GM21381 (cell line): ENCODE data around the gene ITM2C.

ENCODE experiments used
- ATAC-seq: cut with Tn5 transposase; IDR thresholded peaks from one replicate; pipeline ENCODE4 v1.9.1; 2021; ENCODE audit warnings: mild to moderate bottlenecking, moderate library complexity; ENCODE audit not compliant: unreplicated experiment

The ITM2C gene

DNA sequence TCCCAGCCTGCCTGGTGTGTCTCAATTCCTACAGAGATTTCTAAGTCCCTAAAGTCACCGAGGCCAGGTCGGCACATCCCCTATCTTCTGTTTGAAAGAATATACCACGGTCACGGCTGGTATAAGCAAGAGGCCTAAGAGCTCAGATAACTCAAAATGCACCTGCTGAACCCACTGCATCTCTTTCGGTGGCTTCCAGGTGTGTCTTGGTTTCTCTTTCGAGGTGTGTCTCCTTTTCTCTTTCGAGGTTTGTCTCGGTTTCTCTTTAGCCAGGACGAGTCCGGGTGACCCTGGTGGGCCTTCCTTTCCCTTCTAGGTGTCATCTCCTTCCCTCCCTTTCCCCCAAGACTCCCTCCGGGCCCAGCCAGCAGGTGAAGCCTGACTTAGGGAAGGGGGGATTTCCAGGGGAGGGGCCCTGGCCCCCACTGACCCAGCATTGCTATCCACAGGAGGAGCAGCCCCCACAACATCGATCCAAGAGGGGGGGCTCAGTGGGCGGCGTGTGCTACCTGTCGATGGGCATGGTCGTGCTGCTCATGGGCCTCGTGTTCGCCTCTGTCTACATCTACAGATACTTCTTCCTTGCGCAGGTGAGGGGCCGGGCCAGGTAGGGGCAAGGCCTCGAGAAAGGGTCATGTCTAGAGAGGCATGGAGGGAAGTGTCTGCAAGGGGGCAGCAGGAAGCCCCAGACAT is 8.4 kb downstream of the ITM2C start:
- peak; percentile 53 for ATAC-seq

- ATAC-seq = peak; percentile 66
Observed at GRCh38 chr2:230873661-230874401, 9.1 kb downstream of the ITM2C start.

DNA sequence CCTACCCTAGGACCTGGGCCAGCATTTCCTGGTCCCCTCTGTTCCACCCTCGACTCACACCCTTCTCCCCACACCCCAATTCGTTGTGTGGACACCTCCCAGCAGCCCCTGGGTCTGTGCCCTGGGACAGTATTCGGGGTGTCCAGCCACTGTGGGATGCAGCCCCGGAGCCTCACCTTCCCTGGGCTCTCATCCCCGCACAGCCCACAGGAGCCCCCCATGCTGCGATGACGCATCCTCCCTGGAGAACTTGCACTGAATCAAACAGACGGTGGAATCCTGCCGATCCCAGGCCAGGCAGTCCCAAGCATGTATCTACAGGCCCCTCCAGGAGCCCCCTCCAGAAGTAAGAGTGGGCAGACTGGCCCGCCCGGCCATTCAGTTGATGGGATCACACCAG is 9.7 kb downstream of the ITM2C start:
- ATAC-seq = no peak

DNA sequence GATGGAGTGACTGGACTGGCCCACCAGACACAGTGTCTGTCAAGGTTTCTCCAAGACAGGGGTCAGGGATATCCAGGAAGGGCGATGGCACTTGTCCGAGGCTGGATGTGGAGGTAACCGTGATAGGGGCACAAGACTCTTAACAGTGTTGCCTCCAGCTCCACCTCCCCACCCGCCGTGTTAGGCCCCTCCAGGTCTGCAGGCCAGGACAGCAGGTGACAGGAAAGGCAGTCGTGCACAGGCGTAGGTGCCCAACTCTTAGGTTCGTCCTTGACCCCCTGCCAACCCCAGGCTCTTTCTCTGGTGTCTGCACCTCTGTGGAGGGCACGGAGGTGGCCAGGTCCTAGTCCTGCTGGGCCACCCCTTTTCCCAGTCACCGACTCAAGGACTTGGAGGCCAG is 10.1 kb downstream of the ITM2C start:
- ATAC-seq = no peak

GRCh38 chr2:230875347-230876315 is 10.9 kb downstream of the ITM2C start:
- no peak for ATAC-seq

- ATAC-seq = no peak
Observed at GRCh38 chr2:230877116-230877758, 12.5 kb downstream of the ITM2C start.

DNA sequence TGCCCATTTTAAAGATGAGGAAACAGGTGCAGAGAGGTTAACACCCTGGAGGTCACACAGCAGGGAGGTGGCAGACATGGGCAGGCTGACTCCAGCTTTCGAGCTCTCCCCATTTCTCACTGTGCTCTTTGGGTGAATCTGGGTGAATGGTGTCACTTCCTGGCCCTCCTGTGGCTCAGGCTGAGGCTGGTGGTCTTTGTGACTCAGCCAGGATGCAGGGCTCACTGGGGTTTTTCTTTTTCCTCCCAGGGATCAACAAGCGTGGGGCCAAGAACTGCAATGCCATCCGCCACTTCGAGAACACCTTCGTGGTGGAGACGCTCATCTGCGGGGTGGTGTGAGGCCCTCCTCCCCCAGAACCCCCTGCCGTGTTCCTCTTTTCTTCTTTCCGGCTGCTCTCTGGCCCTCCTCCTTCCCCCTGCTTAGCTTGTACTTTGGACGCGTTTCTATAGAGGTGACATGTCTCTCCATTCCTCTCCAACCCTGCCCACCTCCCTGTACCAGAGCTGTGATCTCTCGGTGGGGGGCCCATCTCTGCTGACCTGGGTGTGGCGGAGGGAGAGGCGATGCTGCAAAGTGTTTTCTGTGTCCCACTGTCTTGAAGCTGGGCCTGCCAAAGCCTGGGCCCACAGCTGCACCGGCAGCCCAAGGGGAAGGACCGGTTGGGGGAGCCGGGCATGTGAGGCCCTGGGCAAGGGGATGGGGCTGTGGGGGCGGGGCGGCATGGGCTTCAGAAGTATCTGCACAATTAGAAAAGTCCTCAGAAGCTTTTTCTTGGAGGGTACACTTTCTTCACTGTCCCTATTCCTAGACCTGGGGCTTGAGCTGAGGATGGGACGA is 13.2 kb downstream of the ITM2C start:
- ATAC-seq = no peak

DNA sequence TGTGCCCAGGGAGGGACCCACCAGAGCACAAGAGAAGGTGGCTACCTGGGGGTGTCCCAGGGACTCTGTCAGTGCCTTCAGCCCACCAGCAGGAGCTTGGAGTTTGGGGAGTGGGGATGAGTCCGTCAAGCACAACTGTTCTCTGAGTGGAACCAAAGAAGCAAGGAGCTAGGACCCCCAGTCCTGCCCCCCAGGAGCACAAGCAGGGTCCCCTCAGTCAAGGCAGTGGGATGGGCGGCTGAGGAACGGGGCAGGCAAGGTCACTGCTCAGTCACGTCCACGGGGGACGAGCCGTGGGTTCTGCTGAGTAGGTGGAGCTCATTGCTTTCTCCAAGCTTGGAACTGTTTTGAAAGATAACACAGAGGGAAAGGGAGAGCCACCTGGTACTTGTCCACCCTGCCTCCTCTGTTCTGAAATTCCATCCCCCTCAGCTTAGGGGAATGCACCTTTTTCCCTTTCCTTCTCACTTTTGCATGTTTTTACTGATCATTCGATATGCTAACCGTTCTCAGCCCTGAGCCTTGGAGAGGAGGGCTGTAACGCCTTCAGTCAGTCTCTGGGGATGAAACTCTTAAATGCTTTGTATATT is 14.0 kb downstream of the ITM2C start:
- ATAC-seq = no peak

DNA sequence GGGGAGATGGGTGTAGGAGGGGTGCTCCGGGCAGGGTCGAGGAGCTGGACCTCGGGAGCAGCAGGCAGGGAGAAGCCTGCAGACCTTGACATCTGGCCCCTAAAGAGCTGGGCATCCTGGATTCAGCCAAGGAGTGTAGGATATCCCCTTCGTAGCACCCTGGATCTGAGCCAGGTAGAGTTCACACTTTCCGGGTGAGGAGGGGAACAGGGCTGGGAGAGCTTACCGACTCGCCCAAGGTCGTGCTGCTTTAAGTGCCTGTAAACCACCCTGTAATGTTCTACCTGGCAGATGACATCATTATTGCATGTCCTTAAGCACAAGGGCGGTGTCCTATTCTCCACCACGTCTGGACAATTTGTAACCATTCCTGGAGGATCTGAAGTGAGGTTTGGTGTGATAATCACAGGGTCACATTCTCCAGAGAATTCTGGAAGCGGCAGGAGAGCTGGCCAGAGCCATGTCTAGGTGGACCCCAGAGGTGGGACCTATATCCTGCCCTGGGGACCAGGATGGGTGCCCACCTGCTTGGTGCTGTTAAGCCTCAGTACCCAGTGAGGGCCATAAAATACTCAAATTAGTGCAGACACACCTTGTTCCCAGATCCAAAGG is 14.6 kb downstream of the ITM2C start:
- ATAC-seq = no peak

DNA sequence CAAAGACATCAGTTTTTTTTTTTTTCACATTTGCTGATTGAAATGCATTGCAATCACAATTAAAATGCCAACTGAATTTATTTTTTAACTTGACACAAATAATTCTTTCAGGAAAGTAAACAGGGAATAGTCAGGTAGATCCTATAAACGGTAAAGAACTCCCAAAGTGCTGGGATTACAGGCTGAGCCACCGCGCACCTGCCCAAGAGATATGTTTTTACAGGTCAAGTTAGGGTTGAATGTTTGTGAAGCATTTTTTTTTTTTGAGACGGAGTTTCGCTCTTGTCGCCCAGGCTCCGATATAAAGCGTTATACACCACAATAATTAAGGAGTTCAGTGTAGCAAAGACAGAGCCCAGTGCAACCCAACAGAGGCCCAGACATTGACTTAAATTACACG is 15.1 kb downstream of the ITM2C start:
- no peak for ATAC-seq

GRCh38 chr2:230881840-230882239 is 17.1 kb downstream of the ITM2C start:
- ATAC-seq = no peak

DNA sequence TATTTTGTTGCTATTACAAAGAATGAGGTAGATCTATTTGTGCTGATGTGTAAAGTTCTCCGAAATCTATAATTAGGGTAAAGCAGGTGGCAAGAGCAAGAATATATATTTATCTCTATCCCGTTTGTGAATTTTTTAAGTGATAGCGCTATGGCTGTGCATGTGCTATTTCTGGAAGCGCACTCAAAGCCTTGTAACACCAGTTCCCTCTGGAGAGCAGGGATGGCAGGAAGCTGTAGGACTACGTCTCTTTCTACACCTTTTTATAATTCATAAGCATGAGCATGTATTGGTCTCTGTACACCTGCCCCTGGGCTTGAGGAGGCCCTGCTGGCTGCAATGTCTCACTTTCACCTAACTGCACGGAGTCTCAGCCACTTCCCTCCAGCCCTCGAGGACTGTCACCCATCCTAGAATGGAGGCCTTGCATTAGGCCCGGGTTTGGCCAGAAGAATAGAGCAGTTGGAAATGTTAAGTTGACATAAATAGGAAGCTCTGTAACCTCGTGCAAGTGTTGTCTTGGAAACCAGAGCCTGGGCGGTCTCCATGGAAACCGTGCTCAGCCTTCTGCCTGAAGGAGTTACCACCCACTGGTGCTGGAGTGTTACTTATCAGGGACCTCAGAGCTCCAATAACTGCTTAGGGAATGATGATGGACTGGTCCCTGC is 20.9 kb downstream of the ITM2C start:
- ATAC-seq = no peak

DNA sequence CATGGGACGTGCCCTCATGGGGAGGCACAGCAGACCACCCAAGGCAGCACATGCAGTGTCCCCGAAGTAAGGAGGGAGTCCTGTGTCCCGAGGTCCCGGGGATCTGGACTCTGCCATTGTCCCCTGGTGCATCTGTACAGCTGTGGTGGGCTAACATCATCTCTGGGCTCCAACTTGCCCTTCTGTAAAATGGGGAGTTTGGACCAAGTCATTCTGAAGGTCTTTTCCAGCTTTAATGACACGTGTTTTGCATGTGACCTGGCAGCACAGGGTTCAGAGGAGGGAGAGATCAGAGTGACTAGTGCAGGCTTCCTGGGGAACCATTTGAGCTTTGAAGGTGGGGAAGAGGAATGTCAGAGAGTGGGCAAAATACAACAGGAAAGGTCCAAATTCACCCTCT is 21.5 kb downstream of the ITM2C start:
- ATAC-seq = no peak

DNA sequence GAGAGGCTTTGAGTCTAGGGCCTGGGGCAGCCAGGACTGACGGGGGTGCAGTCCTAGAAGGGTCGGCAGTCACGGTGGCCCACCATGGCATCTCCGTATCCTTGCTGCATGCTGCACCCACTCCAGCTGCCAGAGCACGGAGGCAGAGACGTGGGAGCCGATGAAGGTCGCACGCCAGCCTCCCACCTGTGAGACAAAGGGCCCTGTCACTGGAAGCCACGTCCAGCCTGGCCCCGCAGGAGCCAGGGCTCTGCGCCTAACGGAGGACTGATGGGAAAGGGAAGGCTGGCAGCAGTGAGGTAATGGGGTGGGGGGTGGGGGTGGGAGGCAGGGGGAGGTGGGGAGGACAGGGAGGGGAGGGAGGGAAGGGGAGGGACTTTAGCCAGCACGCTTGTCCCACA is 21.9 kb downstream of the ITM2C start:
- no peak for ATAC-seq

DNA sequence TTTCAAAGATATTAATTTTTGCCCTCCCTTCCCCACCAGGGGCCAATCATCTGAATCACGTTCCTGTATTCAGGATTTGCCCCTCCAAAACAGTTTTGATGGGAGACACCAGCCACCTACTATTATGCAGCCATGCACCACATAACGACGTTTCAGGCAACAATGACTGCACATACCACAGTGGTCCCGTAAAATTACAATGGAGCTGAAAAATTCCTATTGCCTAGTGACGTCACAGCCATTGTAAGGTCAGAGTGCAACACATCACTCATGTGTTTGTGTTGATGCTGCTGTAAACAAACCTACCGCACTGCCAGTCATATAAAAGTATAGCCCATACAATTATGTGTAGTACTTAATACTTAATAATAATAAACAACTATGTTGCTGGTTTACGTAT is 22.6 kb downstream of the ITM2C start:
- no peak for ATAC-seq

GRCh38 chr2:230888824-230889400 is 24.2 kb downstream of the ITM2C start:
- no peak for ATAC-seq

- no peak for ATAC-seq
Observed at GRCh38 chr2:230889911-230890601, 25.3 kb downstream of the ITM2C start.

DNA sequence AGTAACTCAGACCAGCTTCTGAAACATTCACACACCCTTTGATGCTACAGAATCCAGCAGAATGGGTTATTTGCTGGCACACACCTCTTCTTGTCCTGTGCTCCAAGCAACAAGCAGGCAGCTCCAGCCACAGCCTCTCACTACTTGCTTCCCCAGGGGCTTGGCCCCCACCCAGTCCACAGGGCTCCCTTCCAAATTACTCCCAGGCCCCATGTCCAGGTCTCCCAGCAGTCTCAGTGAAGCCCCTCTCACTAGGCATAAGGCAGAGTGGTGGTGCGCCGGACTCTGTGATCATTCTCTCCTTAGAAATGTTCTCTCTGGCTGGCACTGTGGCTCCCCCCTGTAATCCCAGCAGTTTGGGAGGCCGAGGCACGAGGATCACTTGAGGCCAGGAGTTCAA is 25.9 kb downstream of the ITM2C start:
- no peak for ATAC-seq
